Endothelial cell of umbilical vein (primary cell): ENCODE results near the gene WTAP. TPM values are rescaled to one million over a fixed set of nuclear protein-coding genes. Genes with fewer than 3 reads are reported as not detected.

ENCODE experiments used
- BruUV-seq: library from RNA; stranded (reverse); fragments of 400-500 nt; replicated peaks from 2 replicates; lab custom pipeline; 2021; lab: Mats Ljungman, UMichigan
- CTCF ChIA-PET: fragments of 300-600, 350-600 bp; sonication (Branson Sonifier 250); formaldehyde crosslinking; loops from one replicate; lab custom pipeline; 2021; ENCODE audit warnings: antibody characterized with exemption, inconsistent platforms; lab: Charles Lee
- POLR2A ChIA-PET: fragments of 300-600, 350-600 bp; sonication (Branson Sonifier 250); formaldehyde crosslinking; loops from one replicate; lab custom pipeline; 2021; ENCODE audit warnings: antibody characterized with exemption, inconsistent platforms; lab: Charles Lee
- DNase-seq: peaks from one replicate; pipeline ENCODE4 v3.0.0-alpha.2; 2011; ENCODE audit warnings: low read depth, low spot score
- FAIRE-seq: peaks from 2 replicates; lab custom pipeline; 2011; peaks lifted over from hg19 to GRCh38; lab: Jason Lieb, UNC
- H2AFZ ChIP-seq: 2 replicates; pipeline ENCODE4 v1.6.0; 2012; ENCODE audit warnings: low read depth, low read length, control low read depth, inconsistent platforms
- H3K27ac ChIP-seq: 2 replicates; pipeline ENCODE4 v1.5.1; 2011; ENCODE audit warnings: low read depth, mild to moderate bottlenecking, control low read depth, low read length, moderate library complexity; ENCODE audit not compliant: insufficient read depth
- H3K27me3 ChIP-seq, 2 experiments: 2 replicates each; pipeline versions ENCODE4 v1.6.0 to v1.6.1; 2011; ENCODE audit warnings: low read length in 2 of 2, mixed read lengths in 1 of 2; ENCODE audit not compliant: control insufficient read depth in 2 of 2, insufficient read depth in 2 of 2
- H3K36me3 ChIP-seq, 2 experiments: 2 replicates in 1 of 2; 3 replicates in 1 of 2; pipeline ENCODE4 v1.5.1; 2011; ENCODE audit warnings: low read length in 2 of 2, mild to moderate bottlenecking in 1 of 2, moderate library complexity in 1 of 2; ENCODE audit not compliant: control insufficient read depth in 2 of 2, insufficient read depth in 2 of 2; ENCODE audit errors: extremely low read depth in 1 of 2
- H3K4me1 ChIP-seq: 3 replicates; pipeline ENCODE4 v1.5.1; 2011; ENCODE audit warnings: mild to moderate bottlenecking, low read length; ENCODE audit not compliant: control insufficient read depth, insufficient read depth; ENCODE audit errors: extremely low read depth
- H3K4me2 ChIP-seq: 2 replicates; pipeline ENCODE4 v1.6.1; 2011; ENCODE audit warnings: low read length, control low read depth, mixed read lengths; ENCODE audit not compliant: insufficient read depth
- H3K4me3 ChIP-seq, 3 experiments: fragments of 200-600 bp in 1 of 3; sonication (generic), shearing (Covaris generic) in 1 of 3; replicated peaks in 1 of 3; 2 replicates each; pipeline ENCODE4 v1.5.1; 2011 to 2016; ENCODE audit warnings: control low read depth in 3 of 3, low read length in 3 of 3, mild to moderate bottlenecking in 2 of 3, inconsistent platforms in 1 of 3, low read depth in 1 of 3, moderate library complexity in 1 of 3; ENCODE audit not compliant: insufficient read depth in 1 of 3
- H3K79me2 ChIP-seq: 2 replicates; pipeline ENCODE4 v1.6.0; 2012; ENCODE audit warnings: low read length, inconsistent platforms; ENCODE audit not compliant: control insufficient read depth, insufficient read depth
- H3K9ac ChIP-seq: replicated peaks from 2 replicates; pipeline ENCODE3; 2011; ENCODE audit warnings: low read length, control low read depth; ENCODE audit not compliant: insufficient read depth; ENCODE audit errors: extremely low read depth
- H3K9me1 ChIP-seq: replicated peaks from 3 replicates; pipeline ENCODE4 v1.6.0; 2011; ENCODE audit warnings: mild to moderate bottlenecking, low read length; ENCODE audit not compliant: control insufficient read depth, insufficient read depth; ENCODE audit errors: extremely low read depth
- H3K9me3 ChIP-seq: replicated peaks from 2 replicates; pipeline ENCODE4 v1.5.1; 2012; ENCODE audit warnings: low read length, inconsistent platforms; ENCODE audit not compliant: control insufficient read depth, insufficient read depth
- H4K20me1 ChIP-seq: replicated peaks from 2 replicates; pipeline ENCODE3; 2011; ENCODE audit warnings: mild to moderate bottlenecking, low read length; ENCODE audit not compliant: control insufficient read depth, insufficient read depth; ENCODE audit errors: extremely low read depth
- EZH2 ChIP-seq: IDR thresholded peaks from 2 replicates; pipeline ENCODE4 v1.6.1; 2012; ENCODE audit warnings: borderline replicate concordance, low read depth, mild to moderate bottlenecking, moderate library complexity, low read length, inconsistent platforms; ENCODE audit not compliant: severe bottlenecking
- FOS ChIP-seq: IDR thresholded peaks from 2 replicates; pipeline ENCODE4 v1.6.1; 2011; ENCODE audit warnings: mild to moderate bottlenecking, low read length, moderate library complexity, borderline replicate concordance; ENCODE audit not compliant: insufficient read depth
- GATA2 ChIP-seq: IDR thresholded peaks from 2 replicates; pipeline ENCODE4 v1.7.0; 2011; ENCODE audit warnings: low read depth, mild to moderate bottlenecking, moderate library complexity, mixed read lengths, low read length; ENCODE audit not compliant: insufficient read length, insufficient read depth
- JUN ChIP-seq: IDR thresholded peaks from 2 replicates; pipeline ENCODE4 v1.6.1; 2011; ENCODE audit warnings: borderline replicate concordance, low read depth; ENCODE audit not compliant: insufficient read length, insufficient read depth
- MYC ChIP-seq: IDR thresholded peaks from one replicate; pipeline ENCODE4 v1.6.1; 2011; ENCODE audit warnings: mild to moderate bottlenecking, low read depth, low read length
- POLR2A ChIP-seq: IDR thresholded peaks from 2 replicates; pipeline ENCODE4 v1.6.1; 2012; ENCODE audit warnings: low read depth, mild to moderate bottlenecking, control low read depth, low read length
- POLR2AphosphoS5 ChIP-seq: IDR thresholded peaks from 2 replicates; pipeline ENCODE4 v1.6.1; 2012; ENCODE audit warnings: low read depth, mild to moderate bottlenecking, control low read depth, low read length, moderate library complexity; ENCODE audit not compliant: insufficient read depth
- dilution Hi-C: fragments of 300-500 bp; cut with MboI; formaldehyde crosslinking; loops from one replicate; pipeline ENCODE4 v1.15.0; 2019; ENCODE audit warnings: low sequenced_read_pairs; ENCODE audit not compliant: extremely low pct_ligation_motif_present
- intact Hi-C: fragments of 100-400 bp; cut with micrococcal nuclease; formaldehyde crosslinking; loops from one replicate; pipeline ENCODE4 v1.10.0; 2022
- polyA plus RNA-seq, 4 experiments: library from polyadenylated mRNA; depleted of rRNA in 3 of 4; stranded (reverse) in 3 of 4; unstranded in 1 of 4; fragments of >200 nt; gene quantifications; 2 replicates each; pipeline versions ENCODE4 v1.2.1 to v1.2.3, GENCODE V29; 2011 to 2012; ENCODE audit warnings: missing spikeins in 1 of 4
- total RNA-seq: library from RNA; stranded (reverse); gene quantifications from 2 replicates; pipeline ENCODE4 v1.2.3, GENCODE V29; 2021
- TF ChIP-seq, protein P1 (sequence below): IDR thresholded peaks from 2 replicates; pipeline ENCODE4 v1.6.1; 2011; ENCODE audit not compliant: insufficient read depth, insufficient read length
- TF ChIP-seq, protein P2 (sequence below), 2 donors: IDR thresholded peaks; 1 replicate in 1 of 2; 2 replicates in 1 of 2; pipeline ENCODE4 v1.5.1; 2011; ENCODE audit warnings: low read length in 2 of 2, mild to moderate bottlenecking in 2 of 2, moderate library complexity in 2 of 2, control low read depth in 1 of 2, inconsistent platforms in 1 of 2, low read depth in 1 of 2; ENCODE audit not compliant: insufficient read depth in 1 of 2; ENCODE audit errors: extremely low read depth in 1 of 2

The WTAP gene
- total and polyA plus RNA-seq, 2 donors (not counting 3 experiments of a cell fraction or from before 2014, with no cell fraction given): 21.7 to 81.6 TPM

DNA sequence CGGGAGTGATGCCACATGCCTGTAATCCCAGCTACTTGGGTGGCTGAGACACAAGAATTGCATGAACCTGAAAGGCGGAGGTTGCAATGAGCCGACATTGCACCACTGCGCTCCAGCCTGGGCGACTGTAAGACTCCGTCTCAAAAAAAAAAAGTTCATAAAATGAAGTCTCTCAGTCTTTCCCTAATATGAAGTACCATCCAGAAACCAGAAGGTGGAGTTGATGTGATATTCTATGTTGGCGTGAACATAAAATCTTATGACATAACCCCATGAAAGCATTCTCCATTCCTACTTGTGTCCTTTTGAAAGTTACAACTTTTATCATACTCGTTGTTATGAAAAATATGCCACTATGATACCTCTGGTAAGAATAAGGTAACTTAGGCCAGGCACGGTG, 40.0 kb upstream of the WTAP start:
- no peak for DNase-seq
- Histone ChIP-seq H3K9me1 (no peaks in the 10 kb centered on the region), H3K79me2 (peaks cover 10% of the 10 kb centered on the region), H3K27me3 (no peaks in the 10 kb centered on the region), H3K4me1 (peaks cover 15% of the 10 kb centered on the region), H4K20me1 (no peaks in the 10 kb centered on the region), H3K4me2 (no peak overlapping the region), H3K36me3 (peaks cover 2 to 3% of the 10 kb centered on the region in 2 experiments), H3K9me3 (no peaks in the 10 kb centered on the region), H3K4me3 (no peak overlapping the region), H3K9ac (no peak overlapping the region), H2AFZ (no peak overlapping the region), H3K27ac (no peak overlapping the region)
- TF ChIP-seq MYC (no peak), POLR2A (no peak), EZH2 (no peak), POLR2AphosphoS5 (no peak), GATA2 (no peak), JUN (no peak), FOS (no peak)
- TF ChIP-seq, protein P1, sequence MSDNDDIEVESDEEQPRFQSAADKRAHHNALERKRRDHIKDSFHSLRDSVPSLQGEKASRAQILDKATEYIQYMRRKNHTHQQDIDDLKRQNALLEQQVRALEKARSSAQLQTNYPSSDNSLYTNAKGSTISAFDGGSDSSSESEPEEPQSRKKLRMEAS: no peak
- TF ChIP-seq, protein P2, sequence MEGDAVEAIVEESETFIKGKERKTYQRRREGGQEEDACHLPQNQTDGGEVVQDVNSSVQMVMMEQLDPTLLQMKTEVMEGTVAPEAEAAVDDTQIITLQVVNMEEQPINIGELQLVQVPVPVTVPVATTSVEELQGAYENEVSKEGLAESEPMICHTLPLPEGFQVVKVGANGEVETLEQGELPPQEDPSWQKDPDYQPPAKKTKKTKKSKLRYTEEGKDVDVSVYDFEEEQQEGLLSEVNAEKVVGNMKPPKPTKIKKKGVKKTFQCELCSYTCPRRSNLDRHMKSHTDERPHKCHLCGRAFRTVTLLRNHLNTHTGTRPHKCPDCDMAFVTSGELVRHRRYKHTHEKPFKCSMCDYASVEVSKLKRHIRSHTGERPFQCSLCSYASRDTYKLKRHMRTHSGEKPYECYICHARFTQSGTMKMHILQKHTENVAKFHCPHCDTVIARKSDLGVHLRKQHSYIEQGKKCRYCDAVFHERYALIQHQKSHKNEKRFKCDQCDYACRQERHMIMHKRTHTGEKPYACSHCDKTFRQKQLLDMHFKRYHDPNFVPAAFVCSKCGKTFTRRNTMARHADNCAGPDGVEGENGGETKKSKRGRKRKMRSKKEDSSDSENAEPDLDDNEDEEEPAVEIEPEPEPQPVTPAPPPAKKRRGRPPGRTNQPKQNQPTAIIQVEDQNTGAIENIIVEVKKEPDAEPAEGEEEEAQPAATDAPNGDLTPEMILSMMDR (IDR thresholded peaks at IDR 0.05; ENCODE audit: extremely low read depth in 1 of 2, insufficient read depth in 1 of 2, low read depth in 1 of 2, low read length in 2 of 2): no peak
- FAIRE-seq: no peak
- ChIA-PET POLR2A (no interaction called here), CTCF (no interaction called here)
- intact Hi-C loops (no loop called here), dilution Hi-C loops (no loop called here)
- no TSS peak for BruUV-seq
